ENCODE results near the gene CIITA. TPM values are rescaled to one million over a fixed set of nuclear protein-coding genes. Genes with fewer than 3 reads are reported as not detected.

Gene CIITA
- total RNA-seq, 1 experiment from 2014 or later, result 22.4 TPM

DNA sequence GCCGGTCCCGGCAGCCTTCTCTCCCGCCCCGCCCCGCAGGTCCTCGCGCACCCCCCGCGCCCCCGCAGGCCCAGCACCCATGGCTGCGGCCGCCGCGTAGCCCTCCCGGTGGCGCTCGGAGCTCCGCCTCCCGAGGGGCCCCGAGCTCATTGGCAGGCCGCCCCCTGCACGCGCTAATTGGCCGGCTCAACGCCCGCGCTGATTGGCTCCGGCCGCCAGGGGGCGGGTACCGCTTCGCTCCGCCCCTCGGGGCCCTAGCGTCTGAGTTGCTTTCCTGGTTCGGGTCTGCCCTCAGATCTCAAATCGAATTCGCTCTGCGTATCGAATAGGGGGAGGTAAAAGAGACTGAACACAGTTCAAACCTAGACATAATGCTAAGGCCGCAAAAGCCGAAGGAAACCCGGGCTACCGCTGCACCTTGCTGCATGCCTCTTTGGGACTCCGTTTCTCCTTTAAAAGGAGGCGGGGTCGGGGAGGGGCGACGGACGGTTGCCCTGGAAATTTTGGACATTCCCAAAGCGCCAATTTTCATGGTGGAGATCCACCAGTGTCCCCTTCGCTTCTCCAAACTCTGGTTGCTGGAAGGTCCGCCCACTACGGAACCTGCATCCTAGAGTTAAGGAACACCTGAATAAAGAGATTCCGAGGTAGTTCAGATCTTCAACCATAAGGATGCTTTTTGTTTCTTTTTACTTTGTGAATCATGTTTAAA is 65.5 kb downstream of the CIITA start, which contains the start of gene DEXI:
DEXI (minus strand) TSS at position 117 of the 712 bp plus-strand sequence. CDS start 463 bp downstream, outside the sequence.
- Mint-ChIP-seq H3K27ac (ENCODE audit: unreplicated experiment) (peak within 1 kb of the TSS; percentile 56), H3K4me1 (ENCODE audit: low read depth, unreplicated experiment) (peaks cover 65% of the 10 kb centered on the region), H3K4me3 (ENCODE audit: low read depth, unreplicated experiment) (peak within 1 kb of the TSS; percentile 92), H3K36me3 (ENCODE audit: insufficient read depth, unreplicated experiment) (peaks cover 57% of the 10 kb centered on the region), H3K27me3 (ENCODE audit: unreplicated experiment) (no peaks in the 10 kb centered on the region), H3K9me3 (ENCODE audit: low read depth, unreplicated experiment) (no peaks in the 10 kb centered on the region)
- DNase-seq, result peak; percentile 98
- intact Hi-C loops (cut with micrococcal nuclease; ENCODE audit: unreplicated experiment), result no loop called here
- TF ChIP-seq, protein P1, sequence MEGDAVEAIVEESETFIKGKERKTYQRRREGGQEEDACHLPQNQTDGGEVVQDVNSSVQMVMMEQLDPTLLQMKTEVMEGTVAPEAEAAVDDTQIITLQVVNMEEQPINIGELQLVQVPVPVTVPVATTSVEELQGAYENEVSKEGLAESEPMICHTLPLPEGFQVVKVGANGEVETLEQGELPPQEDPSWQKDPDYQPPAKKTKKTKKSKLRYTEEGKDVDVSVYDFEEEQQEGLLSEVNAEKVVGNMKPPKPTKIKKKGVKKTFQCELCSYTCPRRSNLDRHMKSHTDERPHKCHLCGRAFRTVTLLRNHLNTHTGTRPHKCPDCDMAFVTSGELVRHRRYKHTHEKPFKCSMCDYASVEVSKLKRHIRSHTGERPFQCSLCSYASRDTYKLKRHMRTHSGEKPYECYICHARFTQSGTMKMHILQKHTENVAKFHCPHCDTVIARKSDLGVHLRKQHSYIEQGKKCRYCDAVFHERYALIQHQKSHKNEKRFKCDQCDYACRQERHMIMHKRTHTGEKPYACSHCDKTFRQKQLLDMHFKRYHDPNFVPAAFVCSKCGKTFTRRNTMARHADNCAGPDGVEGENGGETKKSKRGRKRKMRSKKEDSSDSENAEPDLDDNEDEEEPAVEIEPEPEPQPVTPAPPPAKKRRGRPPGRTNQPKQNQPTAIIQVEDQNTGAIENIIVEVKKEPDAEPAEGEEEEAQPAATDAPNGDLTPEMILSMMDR (IDR thresholded peaks at IDR 0.05; ENCODE audit: unreplicated experiment), result peak; percentile 18
- CTCF ChIA-PET, result interaction anchor here (0.6 to 1.0 kb wide), 7 partner anchors 8 to 198 kb away, joined by 3 to 9 read pairs (median 4); partner anchors contain the start of gene NUBP1
- no TSS peak for BruUV-seq (replicated peaks)

DNA sequence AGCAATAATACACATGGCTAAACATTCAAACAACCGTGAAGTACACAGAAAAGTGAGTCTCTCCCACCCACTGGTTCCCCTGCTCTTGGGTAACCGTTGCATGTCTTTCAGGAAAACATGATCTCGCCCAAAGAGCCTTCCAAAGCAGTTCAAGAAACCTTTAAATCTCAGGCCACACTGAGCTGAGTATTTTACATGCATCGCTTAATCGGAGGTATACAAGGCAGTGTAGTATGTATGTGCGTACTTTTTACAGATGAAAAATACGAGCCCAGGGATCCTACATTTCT is 66.0 kb downstream of the CIITA start:
- Mint-ChIP-seq H3K36me3 (ENCODE audit: insufficient read depth, unreplicated experiment) (peaks cover 55% of the 10 kb centered on the region), H3K4me3 (ENCODE audit: low read depth, unreplicated experiment) (peak overlapping the region; percentile 92), H3K9me3 (ENCODE audit: low read depth, unreplicated experiment) (no peaks in the 10 kb centered on the region), H3K27me3 (ENCODE audit: unreplicated experiment) (no peaks in the 10 kb centered on the region), H3K4me1 (ENCODE audit: low read depth, unreplicated experiment) (peaks cover 67% of the 10 kb centered on the region), H3K27ac (ENCODE audit: unreplicated experiment) (peak overlapping the region; percentile 4)
- intact Hi-C loops (cut with micrococcal nuclease; ENCODE audit: unreplicated experiment), result no loop called here
- CTCF ChIA-PET, result no interaction called here
- TF ChIP-seq, protein P1 (IDR thresholded peaks at IDR 0.05; ENCODE audit: unreplicated experiment), result no peak
- DNase-seq, result no peak
- BruUV-seq (replicated peaks), result no TSS peak

DNA sequence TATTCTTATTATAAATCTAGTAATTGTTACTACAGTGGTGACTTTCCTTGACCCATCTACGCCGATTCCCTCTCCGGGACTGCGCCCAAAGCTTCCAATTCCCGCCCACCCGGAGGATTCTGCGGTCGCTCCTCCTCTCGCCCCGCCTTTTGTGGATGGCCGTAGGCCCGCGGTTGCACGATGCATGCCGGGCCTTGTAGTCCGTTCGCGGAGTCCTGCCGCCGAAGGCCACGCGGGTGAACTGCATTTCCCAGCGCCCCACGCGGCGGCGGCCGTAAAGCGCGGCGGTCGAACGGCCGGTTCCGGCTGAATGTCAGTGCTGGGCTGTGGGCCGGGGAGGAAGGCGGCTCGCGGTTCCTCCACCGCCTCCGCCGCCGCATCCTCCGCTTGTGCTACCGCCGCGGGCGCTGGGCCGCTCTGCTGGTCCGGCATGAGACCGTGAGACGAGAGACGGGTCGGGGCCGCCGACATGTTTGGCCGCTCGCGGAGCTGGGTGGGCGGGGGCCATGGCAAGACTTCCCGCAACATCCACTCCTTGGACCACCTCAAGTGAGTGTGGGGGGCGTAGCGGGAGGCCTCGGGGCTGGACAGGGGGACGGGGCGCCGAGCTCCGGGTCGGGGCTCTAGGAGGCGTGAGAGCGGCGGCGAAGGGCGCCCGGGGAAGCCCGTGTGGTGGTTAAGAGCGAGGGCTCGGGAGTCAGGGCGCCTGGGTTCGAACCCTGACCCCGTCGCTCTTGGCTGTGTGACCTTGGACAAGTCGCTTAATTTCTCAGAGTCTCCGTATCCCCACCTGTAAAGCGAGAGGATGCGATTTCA is 67.5 kb downstream of the CIITA start, which contains the start of gene CLEC16A:
CLEC16A (plus strand) TSS at position 316 of the 816 bp plus-strand sequence; CDS start at position 470, 154 bp downstream.
- peak; percentile 99 for DNase-seq
- TF ChIP-seq, protein P1 (IDR thresholded peaks at IDR 0.05; ENCODE audit: unreplicated experiment), result no peak
- BruUV-seq (replicated peaks), result no TSS peak
- CTCF ChIA-PET, result interaction anchor here (0.5 to 2.9 kb wide), 6 partner anchors 10 to 828 kb away, joined by 3 to 10 read pairs (median 4); no protein-coding TSS in a partner anchor
- H3K4me1 Mint-ChIP-seq (ENCODE audit: low read depth, unreplicated experiment), result peaks cover 64% of the 10 kb centered on the region
- H3K4me3 Mint-ChIP-seq (ENCODE audit: low read depth, unreplicated experiment), result peak within 1 kb of the TSS; percentile 96
- peak within 1 kb of the TSS; percentile 10 for H3K27ac Mint-ChIP-seq (ENCODE audit: unreplicated experiment)
- intact Hi-C loops (cut with micrococcal nuclease; ENCODE audit: unreplicated experiment), result no loop called here
- no peaks in the 10 kb centered on the region for H3K9me3 Mint-ChIP-seq (ENCODE audit: low read depth, unreplicated experiment)
- H3K36me3 Mint-ChIP-seq (ENCODE audit: insufficient read depth, unreplicated experiment), result peaks cover 46% of the 10 kb centered on the region
- H3K27me3 Mint-ChIP-seq (ENCODE audit: unreplicated experiment), result no peaks in the 10 kb centered on the region

DNA sequence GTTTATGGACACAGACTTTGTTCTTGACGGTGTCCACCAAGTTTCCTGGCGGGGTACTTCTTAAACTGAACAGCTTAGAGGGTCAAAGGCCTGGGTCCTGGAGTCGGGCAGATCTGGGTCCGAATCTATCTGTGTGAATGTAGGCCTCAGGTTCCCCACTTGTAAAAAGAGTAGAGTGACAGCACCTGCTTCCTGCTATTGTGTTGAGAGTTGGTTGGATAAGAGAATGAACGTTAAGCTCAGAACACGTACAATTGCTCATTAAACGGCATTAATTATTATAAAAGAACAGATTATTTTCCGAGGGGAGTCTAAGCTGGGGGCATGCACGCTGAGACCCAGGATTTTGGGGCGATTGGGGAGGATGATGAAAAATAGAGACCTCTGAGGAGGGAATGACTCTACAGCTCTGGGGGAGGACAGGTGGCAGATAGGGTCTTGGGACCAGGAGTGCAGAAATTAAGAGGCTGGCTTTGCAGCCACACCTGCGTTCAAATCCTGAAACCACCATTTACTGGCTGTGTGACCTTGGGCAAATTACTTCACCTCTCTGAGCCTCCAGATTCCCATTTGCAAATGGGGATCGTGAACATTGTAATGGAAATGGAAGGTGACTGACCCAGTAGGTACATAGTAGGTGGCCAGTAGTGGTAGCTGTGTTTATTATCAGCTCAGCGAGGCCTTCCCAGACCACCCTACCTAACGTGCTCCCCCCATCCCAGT is 68.2 kb downstream of the CIITA start:
- Mint-ChIP-seq H3K9me3 (ENCODE audit: low read depth, unreplicated experiment) (no peaks in the 10 kb centered on the region), H3K4me3 (ENCODE audit: low read depth, unreplicated experiment) (peak overlapping the region; percentile 96), H3K4me1 (ENCODE audit: low read depth, unreplicated experiment) (peaks cover 64% of the 10 kb centered on the region), H3K27ac (ENCODE audit: unreplicated experiment) (peak overlapping the region; percentile 10), H3K36me3 (ENCODE audit: insufficient read depth, unreplicated experiment) (peaks cover 40% of the 10 kb centered on the region), H3K27me3 (ENCODE audit: unreplicated experiment) (no peaks in the 10 kb centered on the region)
- intact Hi-C loops (cut with micrococcal nuclease; ENCODE audit: unreplicated experiment), result no loop called here
- TSS peak; percentile 44 for BruUV-seq (replicated peaks)
- CTCF ChIA-PET, result interaction anchor here (0.5 to 2.9 kb wide), 5 partner anchors 9 to 828 kb away, joined by 3 to 10 read pairs (median 4); no protein-coding TSS in a partner anchor
- no peak for DNase-seq
- TF ChIP-seq, protein P1 (IDR thresholded peaks at IDR 0.05; ENCODE audit: unreplicated experiment), result no peak

All from Calu3 (cell line).